A673 (cell line): ENCODE measurements around the gene SLC35F1. TPM values are rescaled to one million over a fixed set of nuclear protein-coding genes. Genes with fewer than 3 reads are reported as not detected.

ENCODE experiments used
- BruUV-seq: library from RNA; stranded (reverse); fragments of 400-500 nt; replicated peaks from 2 replicates; lab custom pipeline; 2021; lab: Mats Ljungman, UMichigan
- CTCF ChIA-PET: fragments of 300-600 bp; sonication (Branson Sonifier 250); formaldehyde crosslinking; loops from one replicate; lab custom pipeline; 2022; ENCODE audit warnings: antibody characterized with exemption; lab: Charles Lee
- POLR2A ChIA-PET: fragments of 300-600 bp; sonication (Branson Sonifier 250); formaldehyde crosslinking; loops from one replicate; lab custom pipeline; 2022; ENCODE audit warnings: antibody characterized with exemption; ENCODE audit not compliant: low non-redundant PET; lab: Charles Lee
- DNase-seq: peaks from one replicate; pipeline ENCODE4 v3.0.0-alpha.2; 2015; ENCODE audit warnings: low spot score
- H3K27ac ChIP-seq: fragments of 200-600 bp; sonication (generic); 2 replicates; pipeline ENCODE4 v1.5.1; 2016; ENCODE audit warnings: mixed run types, low read depth, mild to moderate bottlenecking, mixed read lengths, antibody characterized with exemption, low read length; ENCODE audit not compliant: poor library complexity, severe bottlenecking
- H3K27me3 ChIP-seq: fragments of 200-600 bp; sonication (generic); replicated peaks from 2 replicates; pipeline ENCODE4 v1.6.1; 2017; ENCODE audit warnings: mixed run types, low read depth, mild to moderate bottlenecking, mixed read lengths, antibody characterized with exemption, low read length; ENCODE audit not compliant: insufficient read depth, poor library complexity
- H3K36me3 ChIP-seq: fragments of 200-600 bp; sonication (generic); 2 replicates; pipeline ENCODE4 v1.6.1; 2016; ENCODE audit warnings: mixed run types, mild to moderate bottlenecking, mixed read lengths, antibody characterized with exemption, low read length; ENCODE audit not compliant: insufficient read depth, poor library complexity, severe bottlenecking
- H3K4me1 ChIP-seq: fragments of 200-600 bp; sonication (generic); 2 replicates; pipeline ENCODE4 v1.6.1; 2017; ENCODE audit warnings: mixed run types, mild to moderate bottlenecking, mixed read lengths, antibody characterized with exemption, low read length; ENCODE audit not compliant: insufficient read depth, poor library complexity, severe bottlenecking
- H3K4me3 ChIP-seq: fragments of 200-600 bp; sonication (generic); 2 replicates; pipeline ENCODE4 v1.5.1; 2016; ENCODE audit warnings: low read depth, mixed run types, mild to moderate bottlenecking, mixed read lengths, low read length; ENCODE audit not compliant: poor library complexity, severe bottlenecking
- H3K9me3 ChIP-seq: fragments of 200-600 bp; sonication (generic); 2 replicates; pipeline ENCODE4 v1.6.1; 2016; ENCODE audit warnings: mixed run types, low read depth, mild to moderate bottlenecking, mixed read lengths, antibody characterized with exemption, low read length; ENCODE audit not compliant: poor library complexity, severe bottlenecking
- CTCF ChIP-seq: fragments of 300-800, 200-600 bp; sonication (generic); conservative IDR thresholded peaks from 2 replicates; pipeline ENCODE4 v1.5.1; 2017; ENCODE audit warnings: low read depth, mild to moderate bottlenecking, antibody characterized with exemption, low read length, moderate library complexity, mixed read lengths
- EZH2 ChIP-seq: fragments of 200-600 bp; sonication (generic); IDR thresholded peaks from 2 replicates; pipeline ENCODE4 v1.6.1; 2017; ENCODE audit warnings: borderline replicate concordance, low read depth, mild to moderate bottlenecking, mixed read lengths, antibody characterized with exemption, low read length; ENCODE audit not compliant: poor library complexity, severe bottlenecking
- intact Hi-C: fragments of 100-400 bp; cut with micrococcal nuclease; formaldehyde crosslinking; loops from one replicate; pipeline ENCODE4 v1.10.0; 2022; ENCODE audit not compliant: unreplicated experiment
- total RNA-seq: library from RNA; stranded (reverse); gene quantifications from 2 replicates; pipeline ENCODE4 v1.2.3, GENCODE V29; 2021

SLC35F1 gene
- total RNA-seq, 1 experiment from 2014 or later: 5.3 TPM

GRCh38 chr6:118101220-118101619 lies 194.2 kb downstream of the SLC35F1 start:
- no TSS peak for BruUV-seq
- H3K9me3 ChIP-seq: no peaks in the 10 kb centered on the region
- H3K27ac ChIP-seq: no peak overlapping the region
- ChIA-PET CTCF (no interaction called here), POLR2A (interaction anchor here (0.6 kb wide), 1 partner anchor 1511 kb away, joined by 6 read pairs; no protein-coding TSS in a partner anchor)
- H3K4me3 ChIP-seq: no peak overlapping the region
- no peak for DNase-seq
- TF ChIP-seq CTCF: no peak
- no peak for TF ChIP-seq EZH2
- peaks cover 7% of the 10 kb centered on the region for H3K4me1 ChIP-seq
- H3K27me3 ChIP-seq: no peaks in the 10 kb centered on the region
- H3K36me3 ChIP-seq: no peaks in the 10 kb centered on the region
- intact Hi-C loops: no loop called here

- no peak for TF ChIP-seq CTCF
- no peak for TF ChIP-seq EZH2
- Histone ChIP-seq H3K4me3 (no peak overlapping the region), H3K9me3 (no peaks in the 10 kb centered on the region), H3K27ac (no peak overlapping the region), H3K4me1 (peaks cover 7% of the 10 kb centered on the region), H3K36me3 (no peaks in the 10 kb centered on the region), H3K27me3 (no peaks in the 10 kb centered on the region)
- POLR2A ChIA-PET: interaction anchor here (0.6 kb wide), 1 partner anchor 1511 kb away, joined by 6 read pairs; no protein-coding TSS in a partner anchor
- CTCF ChIA-PET: no interaction called here
- no TSS peak for BruUV-seq
- peak; percentile 10 for DNase-seq
- intact Hi-C loops: no loop called here
These were observed 194.8 kb downstream of the SLC35F1 start for GRCh38 chr6:118101831-118102345.

- no TSS peak for BruUV-seq
- Histone ChIP-seq H3K9me3 (no peaks in the 10 kb centered on the region), H3K27ac (no peak overlapping the region), H3K4me3 (no peak overlapping the region), H3K27me3 (no peaks in the 10 kb centered on the region), H3K4me1 (peaks cover 7% of the 10 kb centered on the region), H3K36me3 (no peaks in the 10 kb centered on the region)
- ChIA-PET CTCF (no interaction called here), POLR2A (no interaction called here)
- no peak for DNase-seq
- intact Hi-C loops: no loop called here
- TF ChIP-seq CTCF (no peak), EZH2 (no peak)
These were observed 195.3 kb downstream of the SLC35F1 start for GRCh38 chr6:118102401-118102800.
